IMR-90 (cell line): ENCODE measurements around the gene GAL3ST1. TPM values are rescaled to one million over a fixed set of nuclear protein-coding genes. Genes with fewer than 3 reads are reported as not detected.
A peak's percentile ranks its signal among the peaks of the same experiment; 100 is the strongest.

Experiments used
- ATAC-seq: fragments of 200-7000 bp; cut with Tn5 transposase; 2 replicates; pipeline ENCODE4 v1.9.1; 2020; ENCODE audit warnings: low read depth, mild to moderate bottlenecking, moderate library complexity
- BruUV-seq: library from RNA; stranded (reverse); fragments of 400-500 nt; replicated peaks from 2 replicates; lab custom pipeline; 2021; lab: Mats Ljungman, UMichigan
- CTCF ChIA-PET: fragments of 300-600 bp; formaldehyde crosslinking; extraction: SDS; loops from one replicate; lab custom pipeline; 2021; ENCODE audit warnings: antibody characterized with exemption; lab: Yijun Ruan, JAX
- POLR2A ChIA-PET: fragments of 300-600 bp; sonication (Branson Sonifier 250); formaldehyde crosslinking; loops from one replicate; lab custom pipeline; 2022; ENCODE audit warnings: antibody characterized with exemption; ENCODE audit not compliant: unreplicated experiment; lab: Charles Lee
- DNase-seq: peaks from one replicate; pipeline ENCODE4 v3.0.0; 2013
- H2AFZ ChIP-seq: replicated peaks from 2 replicates; pipeline ENCODE3; 2013; ENCODE audit warnings: low read length, mild to moderate bottlenecking; ENCODE audit not compliant: poor library complexity
- H2AK5ac ChIP-seq: 2 replicates; pipeline ENCODE4 v1.6.1; 2013; ENCODE audit warnings: low read depth, low read length, inconsistent platforms
- H2AK9ac ChIP-seq: replicated peaks from 2 replicates; pipeline ENCODE3; 2013; ENCODE audit warnings: mild to moderate bottlenecking, low read depth, low read length, moderate library complexity; ENCODE audit not compliant: poor library complexity
- H2BK120ac ChIP-seq: 2 replicates; pipeline ENCODE4 v1.6.1; 2013; ENCODE audit warnings: low read depth, low read length, inconsistent platforms
- H2BK15ac ChIP-seq: 3 replicates; pipeline ENCODE4 v1.6.1; 2013; ENCODE audit warnings: low read depth, low read length, inconsistent platforms
- H2BK20ac ChIP-seq: 2 replicates; pipeline ENCODE4 v1.6.1; 2013; ENCODE audit warnings: low read depth, mild to moderate bottlenecking, inconsistent platforms, low read length, moderate library complexity
- H2BK5ac ChIP-seq: 2 replicates; pipeline ENCODE4 v1.6.1; 2013; ENCODE audit warnings: mild to moderate bottlenecking, low read depth, low read length, inconsistent platforms; ENCODE audit not compliant: poor library complexity, severe bottlenecking
- H3K14ac ChIP-seq: replicated peaks from 2 replicates; pipeline ENCODE4 v1.6.1; 2013; ENCODE audit warnings: low read depth, low read length, inconsistent platforms
- H3K18ac ChIP-seq: 2 replicates; pipeline ENCODE4 v1.6.1; 2013; ENCODE audit warnings: low read depth, low read length, control low read depth
- H3K23ac ChIP-seq: 2 replicates; pipeline ENCODE4 v1.6.1; 2013; ENCODE audit warnings: low read depth, low read length, inconsistent platforms
- H3K27ac ChIP-seq: 2 replicates; pipeline ENCODE4 v1.5.1; 2013; ENCODE audit warnings: mild to moderate bottlenecking, control low read depth, low read length; ENCODE audit not compliant: insufficient read depth
- H3K27me3 ChIP-seq: 2 replicates; pipeline ENCODE4 v1.6.1; 2013; ENCODE audit warnings: low read length; ENCODE audit not compliant: control insufficient read depth, insufficient read depth
- H3K36me3 ChIP-seq: 2 replicates; pipeline ENCODE4 v1.6.1; 2013; ENCODE audit warnings: low read length, mixed read lengths; ENCODE audit not compliant: control insufficient read depth, insufficient read depth
- H3K4ac ChIP-seq: 2 replicates; pipeline ENCODE4 v1.6.1; 2013; ENCODE audit warnings: low read depth, low read length, inconsistent platforms
- H3K4me1 ChIP-seq: 2 replicates; pipeline ENCODE4 v1.6.1; 2013; ENCODE audit warnings: low read length, mixed read lengths; ENCODE audit not compliant: control insufficient read depth, insufficient read depth
- H3K4me2 ChIP-seq: 2 replicates; pipeline ENCODE4 v1.6.1; 2013; ENCODE audit warnings: low read depth, mild to moderate bottlenecking, control low read depth, low read length, moderate library complexity
- H3K4me3 ChIP-seq: 2 replicates; pipeline ENCODE4 v1.5.1; 2013; ENCODE audit warnings: low read depth, mild to moderate bottlenecking, control low read depth, low read length, moderate library complexity; ENCODE audit not compliant: insufficient read depth
- H3K56ac ChIP-seq: 2 replicates; pipeline ENCODE4 v1.6.1; 2013; ENCODE audit warnings: low read length, inconsistent platforms; ENCODE audit not compliant: insufficient read depth; ENCODE audit errors: extremely low read depth
- H3K79me1 ChIP-seq, 2 experiments: 2 replicates each; pipeline ENCODE4 v1.6.1; 2013; ENCODE audit warnings: low read length in 2 of 2, inconsistent platforms in 1 of 2, low read depth in 1 of 2
- H3K9ac ChIP-seq: 2 replicates; pipeline ENCODE4 v1.6.1; 2013; ENCODE audit warnings: low read depth, low read length, control low read depth
- H3K9me1 ChIP-seq: 2 replicates; pipeline ENCODE4 v1.6.1; 2013; ENCODE audit warnings: low read length, inconsistent platforms; ENCODE audit not compliant: insufficient read depth
- H3K9me3 ChIP-seq: 2 replicates; pipeline ENCODE4 v1.6.1; 2013; ENCODE audit warnings: low read length; ENCODE audit not compliant: control insufficient read depth, insufficient read depth
- H4K20me1 ChIP-seq: 2 replicates; pipeline ENCODE4 v1.6.1; 2013; ENCODE audit warnings: low read length, inconsistent platforms; ENCODE audit not compliant: insufficient read depth
- H4K5ac ChIP-seq: 2 replicates; pipeline ENCODE4 v1.6.1; 2013; ENCODE audit warnings: mild to moderate bottlenecking, low read depth, low read length, control low read depth
- H4K8ac ChIP-seq, 2 experiments: 2 replicates each; pipeline ENCODE4 v1.6.1; 2013; ENCODE audit warnings: low read depth in 2 of 2, low read length in 2 of 2, control low read depth in 1 of 2, inconsistent platforms in 1 of 2
- H4K91ac ChIP-seq: 2 replicates; pipeline ENCODE4 v1.6.1; 2013; ENCODE audit warnings: low read depth, low read length, inconsistent platforms; ENCODE audit not compliant: insufficient read depth
- CHD1 ChIP-seq: IDR thresholded peaks from 2 replicates; pipeline ENCODE4 v1.6.1; 2012; ENCODE audit warnings: low read depth, low read length, improper control_type of control experiment
- MAFK ChIP-seq: IDR thresholded peaks from 2 replicates; pipeline ENCODE4 v1.6.1; 2012; ENCODE audit warnings: low read depth, low read length, improper control_type of control experiment
- MAZ ChIP-seq: IDR thresholded peaks from 2 replicates; pipeline ENCODE4 v1.6.1; 2012; ENCODE audit warnings: low read depth, mild to moderate bottlenecking, low read length, improper control_type of control experiment, moderate library complexity, borderline replicate concordance
- MXI1 ChIP-seq: IDR thresholded peaks from 2 replicates; pipeline ENCODE4 v1.6.1; 2012; ENCODE audit warnings: low read depth, mild to moderate bottlenecking, low read length, moderate library complexity, borderline replicate concordance
- RFX5 ChIP-seq: IDR thresholded peaks from 2 replicates; pipeline ENCODE4 v1.8.0; 2012; ENCODE audit warnings: low read depth, mild to moderate bottlenecking, low read length, moderate library complexity
- WGBS, 2 experiments: methylation state at CpG; one replicate each; pipeline versions ENCODE4 v1.1.5 to v1.1.7; 2013; ENCODE audit warnings: missing lambda C conversion rate in 2 of 2; ENCODE audit not compliant: insufficient read length in 1 of 2; ENCODE audit errors: extremely low coverage in 2 of 2; 5-methylcytosine and 5-hydroxymethylcytosine counted together
- dilution Hi-C: fragments of 300-500 bp; cut with HindIII; formaldehyde crosslinking; loops from one replicate; pipeline ENCODE4 v1.14.3; 2018; ENCODE audit warnings: low sequenced_read_pairs; ENCODE audit not compliant: unreplicated experiment
- in situ Hi-C: fragments of 300-500 bp; cut with MboI; formaldehyde crosslinking; loops from 3 replicates; pipeline ENCODE4 v1.14.3; 2019; ENCODE audit warnings: low sequenced_read_pairs, inconsistent platforms, mixed read lengths
- intact Hi-C: fragments of 100-400 bp; cut with micrococcal nuclease; formaldehyde crosslinking; loops from 2 replicates; pipeline ENCODE4 v1.10.0; 2022
- polyA plus RNA-seq, 3 experiments: library from polyadenylated mRNA; depleted of rRNA; stranded (reverse); fragments of >200 nt; gene quantifications; 2 replicates each; pipeline ENCODE4 v1.2.3, GENCODE V29; 2012; ENCODE audit warnings: low replicate concordance in 1 of 3
- total RNA-seq: library from RNA; depleted of rRNA; stranded (reverse); fragments of >200 nt; gene quantifications from 2 replicates; pipeline ENCODE4 v1.2.3, GENCODE V29; 2012
- TF ChIP-seq, protein P1 (sequence below): conservative IDR thresholded peaks from 2 replicates; pipeline ENCODE4 v1.5.1; 2012; ENCODE audit warnings: mild to moderate bottlenecking, low read depth, low read length, improper control_type of control experiment

The GAL3ST1 gene
- total and polyA plus RNA-seq, 2 of the 4 experiments (the other 2 are of a cell fraction) = not detected

GRCh38 chr22:30605449-30606110, 31.1 kb upstream of the GAL3ST1 start:
- H2AFZ ChIP-seq = peak overlapping the region; percentile 83
- ChIA-PET POLR2A (no interaction called here), CTCF (interaction anchor here (0.6 to 1.2 kb wide), 2 partner anchors 14 to 193 kb away, joined by 3 to 6 read pairs; partner anchors contain the start of gene PES1)
- peak overlapping the region; percentile 58 for H2AK9ac ChIP-seq
- H3K79me1 ChIP-seq = no peaks in the 10 kb centered on the region; a peak in 1 of 4 replicates
- H3K4me3 ChIP-seq = no peak overlapping the region
- H2BK20ac ChIP-seq = no peak overlapping the region
- peaks cover 14% of the 10 kb centered on the region for H3K4me1 ChIP-seq
- dilution Hi-C loops = no loop called here
- no peak overlapping the region for H2BK5ac ChIP-seq
- no peaks in the 10 kb centered on the region for H4K20me1 ChIP-seq
- peaks cover 14% of the 10 kb centered on the region for H3K9me1 ChIP-seq
- H3K14ac ChIP-seq = no peak overlapping the region
- no peak overlapping the region for H4K91ac ChIP-seq
- H3K36me3 ChIP-seq = no peaks in the 10 kb centered on the region
- H2BK15ac ChIP-seq = no peak overlapping the region
- no peaks in the 10 kb centered on the region for H3K9me3 ChIP-seq
- H2AK5ac ChIP-seq = peak overlapping the region; percentile 5; the same call in 1 of the 2 replicates
- no peak overlapping the region for H3K56ac ChIP-seq
- H3K4ac ChIP-seq = no peak overlapping the region
- intact Hi-C loops = no loop called here
- DNase-seq (peak; percentile 25), ATAC-seq (no peak)
- no CpG with 5 or more reads among the region's 9 CpGs for WGBS, 2 experiments
- peak overlapping the region; percentile 79 to 89; a peak in 3 of 4 replicates for H4K8ac ChIP-seq
- no TSS peak for BruUV-seq
- TF ChIP-seq, protein P1, sequence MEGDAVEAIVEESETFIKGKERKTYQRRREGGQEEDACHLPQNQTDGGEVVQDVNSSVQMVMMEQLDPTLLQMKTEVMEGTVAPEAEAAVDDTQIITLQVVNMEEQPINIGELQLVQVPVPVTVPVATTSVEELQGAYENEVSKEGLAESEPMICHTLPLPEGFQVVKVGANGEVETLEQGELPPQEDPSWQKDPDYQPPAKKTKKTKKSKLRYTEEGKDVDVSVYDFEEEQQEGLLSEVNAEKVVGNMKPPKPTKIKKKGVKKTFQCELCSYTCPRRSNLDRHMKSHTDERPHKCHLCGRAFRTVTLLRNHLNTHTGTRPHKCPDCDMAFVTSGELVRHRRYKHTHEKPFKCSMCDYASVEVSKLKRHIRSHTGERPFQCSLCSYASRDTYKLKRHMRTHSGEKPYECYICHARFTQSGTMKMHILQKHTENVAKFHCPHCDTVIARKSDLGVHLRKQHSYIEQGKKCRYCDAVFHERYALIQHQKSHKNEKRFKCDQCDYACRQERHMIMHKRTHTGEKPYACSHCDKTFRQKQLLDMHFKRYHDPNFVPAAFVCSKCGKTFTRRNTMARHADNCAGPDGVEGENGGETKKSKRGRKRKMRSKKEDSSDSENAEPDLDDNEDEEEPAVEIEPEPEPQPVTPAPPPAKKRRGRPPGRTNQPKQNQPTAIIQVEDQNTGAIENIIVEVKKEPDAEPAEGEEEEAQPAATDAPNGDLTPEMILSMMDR = peak; percentile 61
- TF ChIP-seq MAZ = no peak; the same call in 1 of the 2 replicates
- TF ChIP-seq MAFK = no peak
- TF ChIP-seq MXI1 = no peak
- no peak for TF ChIP-seq CHD1
- TF ChIP-seq RFX5 = no peak
- no peak overlapping the region for H3K9ac ChIP-seq
- H3K27ac ChIP-seq = no peak overlapping the region
- no peak overlapping the region for H3K4me2 ChIP-seq
- no peak overlapping the region for H3K18ac ChIP-seq
- in situ Hi-C loops = no loop called here
- H3K23ac ChIP-seq = no peak overlapping the region
- H3K27me3 ChIP-seq = no peaks in the 10 kb centered on the region; the same call in 1 of the 2 replicates
- 0 out of 2 replicates have a peak overlapping the region, but pooled peaks have one; percentile 13 for H4K5ac ChIP-seq
- no peak overlapping the region for H2BK120ac ChIP-seq
